SU-DHL-6 (cell line): Measurements from ENCODE around the gene CHRM1.

Experiments
- H2AFZ ChIP-seq: fragments of 200-600 bp; sonication (generic); 2 replicates; pipeline ENCODE4 v1.6.1; 2014; ENCODE audit warnings: low read depth, mild to moderate bottlenecking, moderate library complexity, mixed read lengths, antibody characterized with exemption, low read length; ENCODE audit not compliant: severe bottlenecking
- H3F3A ChIP-seq: fragments of 200-600 bp; shearing (Covaris generic); 2 replicates; pipeline ENCODE4 v1.6.0; 2016; ENCODE audit warnings: antibody characterized with exemption, mild to moderate bottlenecking; ENCODE audit not compliant: insufficient read depth
- H3K27ac ChIP-seq: fragments of 200-600 bp; sonication (generic); 2 replicates; pipeline ENCODE4 v1.5.1; 2016; ENCODE audit warnings: low read depth, mild to moderate bottlenecking, low read length, moderate library complexity, mixed read lengths
- H3K27me3 ChIP-seq: fragments of 200-600 bp; sonication (generic), shearing (Covaris generic); 2 replicates; pipeline ENCODE4 v1.6.0; 2014; ENCODE audit warnings: mild to moderate bottlenecking, low read length
- H3K36me3 ChIP-seq: fragments of 200-600 bp; sonication (generic); 2 replicates; pipeline ENCODE4 v1.6.1; 2014; ENCODE audit warnings: mild to moderate bottlenecking, low read length, mixed read lengths
- H3K4me2 ChIP-seq: fragments of 300-600, 200-600 bp; shearing (Covaris generic), sonication (generic); 2 replicates; pipeline ENCODE4 v1.6.0; 2014; ENCODE audit warnings: low read length, low read depth, mild to moderate bottlenecking; ENCODE audit not compliant: poor library complexity, severe bottlenecking
- H3K4me3 ChIP-seq: fragments of 200-600 bp; sonication (generic); 2 replicates; pipeline ENCODE4 v1.5.1; 2014; ENCODE audit warnings: antibody characterized with exemption, low read length, mild to moderate bottlenecking, mixed read lengths; ENCODE audit not compliant: insufficient read depth, poor library complexity, severe bottlenecking
- H3K79me2 ChIP-seq: fragments of 200-600 bp; sonication (generic); 2 replicates; pipeline ENCODE4 v1.6.1; 2014; ENCODE audit warnings: mild to moderate bottlenecking, low read length, moderate library complexity; ENCODE audit not compliant: insufficient read depth
- H3K9ac ChIP-seq: fragments of 200-600 bp; sonication (generic); 2 replicates; pipeline ENCODE4 v1.7.0; 2014; ENCODE audit warnings: mild to moderate bottlenecking, low read length
- H3K9me2 ChIP-seq: fragments of 200-600 bp; sonication (generic); replicated peaks from 2 replicates; pipeline ENCODE4 v1.6.1; 2014; ENCODE audit warnings: low read length; ENCODE audit not compliant: insufficient read depth
- H3K9me3 ChIP-seq: fragments of 200-600 bp; sonication (generic); 2 replicates; pipeline ENCODE4 v1.6.1; 2014; ENCODE audit warnings: low read length, mixed read lengths; ENCODE audit not compliant: insufficient read depth
- H4K20me1 ChIP-seq: fragments of 200-600 bp; sonication (generic); 2 replicates; pipeline ENCODE4 v1.6.1; 2014; ENCODE audit warnings: low read depth, mild to moderate bottlenecking, antibody characterized with exemption, low read length, moderate library complexity, mixed read lengths
- CTCF ChIP-seq: fragments of 200-600 bp; sonication (generic); IDR thresholded peaks from one replicate; pipeline ENCODE4 v1.5.1; 2017; ENCODE audit warnings: antibody characterized with exemption, mild to moderate bottlenecking, low read length, moderate library complexity; ENCODE audit not compliant: insufficient read depth, poor library complexity, severe bottlenecking
- EZH2phosphoT487 ChIP-seq: fragments of 200-600 bp; sonication (generic), shearing (Covaris generic); conservative IDR thresholded peaks from 2 replicates; pipeline ENCODE4 v1.6.1; 2018; ENCODE audit warnings: mild to moderate bottlenecking, antibody characterized with exemption, low read length, moderate library complexity, mixed read lengths

The CHRM1 gene

DNA sequence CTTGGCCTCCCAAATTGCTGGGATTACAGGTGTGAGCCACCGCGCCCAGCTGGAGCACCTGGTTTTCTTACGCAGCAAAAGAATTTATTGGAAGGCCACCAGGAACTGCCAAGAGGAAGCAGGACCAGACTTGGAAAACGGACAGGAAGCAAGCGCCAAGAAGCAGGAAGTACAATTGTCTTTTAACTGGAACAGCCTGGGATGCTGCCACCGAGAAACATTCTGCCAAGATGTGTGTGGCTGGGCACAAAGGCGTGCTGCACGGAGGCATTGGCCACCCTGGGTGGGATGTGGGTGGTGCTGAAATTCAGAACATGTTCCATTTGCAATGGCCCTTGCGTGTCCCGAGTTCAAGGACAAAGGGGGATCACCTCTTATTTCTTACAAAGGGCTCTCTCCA lies 25.1 kb downstream of the CHRM1 start:
- no peaks in the 10 kb centered on the region for H3K9me2 ChIP-seq
- no peaks in the 10 kb centered on the region for H3K9me3 ChIP-seq
- no peaks in the 10 kb centered on the region for H3K79me2 ChIP-seq
- no peak overlapping the region for H3K9ac ChIP-seq
- no peak overlapping the region for H3K27ac ChIP-seq
- no peaks in the 10 kb centered on the region for H3K36me3 ChIP-seq
- H4K20me1 ChIP-seq: no peaks in the 10 kb centered on the region
- TF ChIP-seq CTCF (no peak), EZH2phosphoT487 (no peak)
- H2AFZ ChIP-seq: no peak overlapping the region
- no peak overlapping the region for H3K4me2 ChIP-seq
- H3F3A ChIP-seq: peaks cover 4% of the 10 kb centered on the region; the same call in 1 of the 2 replicates
- no peaks in the 10 kb centered on the region for H3K27me3 ChIP-seq
- no peak overlapping the region for H3K4me3 ChIP-seq

- no peak for TF ChIP-seq CTCF
- TF ChIP-seq EZH2phosphoT487: no peak
- Histone ChIP-seq H3K9me3 (no peaks in the 10 kb centered on the region), H3K4me3 (no peak overlapping the region)
Observed at GRCh38 chr11:62895501-62895900, 25.7 kb downstream of the CHRM1 start.

GRCh38 chr11:62892077-62892922 lies 28.9 kb downstream of the CHRM1 start:
- Histone ChIP-seq H3K36me3 (peaks cover 13% of the 10 kb centered on the region), H3K4me3 (no peak overlapping the region), H3K9me2 (no peaks in the 10 kb centered on the region), H3K4me2 (no peak overlapping the region), H3F3A (peaks cover 26% of the 10 kb centered on the region), H3K27ac (no peak overlapping the region), H4K20me1 (peaks cover 5% of the 10 kb centered on the region; the same call in 1 of the 2 replicates), H3K9me3 (no peaks in the 10 kb centered on the region), H2AFZ (no peak overlapping the region), H3K79me2 (no peaks in the 10 kb centered on the region), H3K27me3 (no peaks in the 10 kb centered on the region), H3K9ac (no peak overlapping the region)
- TF ChIP-seq CTCF: no peak
- no peak for TF ChIP-seq EZH2phosphoT487

More at GRCh38 chr11:62895501-62895900, 25.7 kb downstream of the CHRM1 start:
- no peaks in the 10 kb centered on the region for H3K9me2 ChIP-seq
- no peak overlapping the region for H3K4me2 ChIP-seq
- H2AFZ ChIP-seq: no peak overlapping the region
- H3K27me3 ChIP-seq: no peaks in the 10 kb centered on the region
- peaks cover 4% of the 10 kb centered on the region; the same call in 1 of the 2 replicates for H3F3A ChIP-seq
- no peaks in the 10 kb centered on the region for H3K36me3 ChIP-seq
- no peak overlapping the region for H3K27ac ChIP-seq
- H4K20me1 ChIP-seq: no peaks in the 10 kb centered on the region
- H3K79me2 ChIP-seq: no peaks in the 10 kb centered on the region
- no peak overlapping the region for H3K9ac ChIP-seq
